NT2/D1 (cell line): ENCODE data around the gene M1AP.

Experiments used
- SUZ12 ChIP-seq: IDR thresholded peaks from 2 replicates; pipeline ENCODE4 v1.6.1; 2011; ENCODE audit not compliant: insufficient read length, insufficient read depth; ENCODE audit errors: extremely low read depth
- YY1 ChIP-seq: IDR thresholded peaks from 2 replicates; pipeline ENCODE4 v1.6.1; 2011; ENCODE audit not compliant: insufficient read length, insufficient read depth
- ZNF274 ChIP-seq: IDR thresholded peaks from 2 replicates; pipeline ENCODE4 v1.6.1; 2011; ENCODE audit warnings: mild to moderate bottlenecking, low read depth, low read length

DNA sequence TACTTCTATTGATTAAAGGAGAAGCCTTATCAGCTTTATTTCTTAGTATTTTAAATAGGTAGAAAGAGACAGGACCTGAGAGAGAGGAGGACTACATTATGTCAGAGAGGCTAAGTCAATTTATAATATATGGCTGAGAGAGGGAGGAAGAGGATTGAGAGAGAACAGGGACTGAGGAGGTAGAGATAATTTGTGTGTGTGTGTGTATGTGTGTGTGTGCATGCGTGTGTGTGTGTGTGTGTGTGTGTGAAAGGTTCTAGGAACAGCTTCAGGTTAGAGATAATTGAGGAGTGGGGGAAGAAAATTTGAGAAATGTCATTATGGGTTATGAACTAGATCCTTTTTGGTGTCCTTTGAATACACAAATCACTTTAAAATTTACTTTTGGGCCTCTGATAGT, 78.4 kb downstream of the M1AP start:
- no peak for TF ChIP-seq YY1
- no peak for TF ChIP-seq ZNF274
- no peak for TF ChIP-seq SUZ12
